AG09319 (cell line): Measurements from ENCODE around the gene SH2B3.
"Not testable (repeated sequence)": the region's sequence is repeated elsewhere in the genome, so short reads cannot be mapped to it uniquely, and the experiment has no call there.

Source experiments
- DNase-seq: peaks from one replicate; pipeline ENCODE4 v3.0.0-alpha.2; 2010; ENCODE audit warnings: low read depth; ENCODE audit errors: extremely low read depth
- TF ChIP-seq, protein P1 (sequence below): IDR thresholded peaks from 2 replicates; pipeline ENCODE4 v1.5.1; 2011; ENCODE audit warnings: low read depth, mild to moderate bottlenecking, inconsistent platforms, low read length, moderate library complexity

SH2B3 gene

DNA sequence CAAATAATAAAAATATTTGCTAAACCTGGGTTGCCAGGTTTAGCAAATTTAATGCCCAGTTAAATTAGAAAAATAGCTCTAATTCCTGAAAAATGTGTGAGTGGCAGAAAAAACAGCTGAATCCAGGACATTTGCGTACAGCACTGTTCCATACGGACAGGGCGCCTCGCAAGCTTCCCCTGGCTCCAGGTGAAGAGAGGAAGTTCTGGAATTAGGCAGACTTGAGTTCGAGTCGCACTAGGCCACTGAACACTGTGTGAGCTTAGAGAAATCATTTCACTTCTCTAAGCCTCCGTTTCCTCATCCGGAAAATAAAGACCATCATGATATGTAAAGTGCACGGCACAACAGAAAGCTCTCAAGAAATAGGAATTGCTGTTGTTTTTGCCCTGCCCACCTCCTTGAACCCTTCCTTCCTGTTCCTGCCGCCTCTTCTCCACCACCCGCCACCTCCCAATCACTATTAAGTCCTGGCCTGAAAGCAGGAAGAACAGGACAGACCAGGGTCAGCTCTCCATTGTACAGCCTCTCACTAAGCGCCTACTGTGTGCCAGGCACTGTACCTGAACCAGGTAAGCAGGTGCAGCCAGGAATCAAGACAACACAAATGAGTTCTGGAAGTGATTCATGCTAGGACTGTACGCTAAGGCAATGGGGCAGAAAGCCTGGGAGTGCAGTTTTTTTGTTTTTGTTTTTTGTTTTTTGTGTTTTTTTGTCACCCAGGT lies 36.1 kb upstream of the SH2B3 start:
- DNase-seq: no peak
- TF ChIP-seq, protein P1, sequence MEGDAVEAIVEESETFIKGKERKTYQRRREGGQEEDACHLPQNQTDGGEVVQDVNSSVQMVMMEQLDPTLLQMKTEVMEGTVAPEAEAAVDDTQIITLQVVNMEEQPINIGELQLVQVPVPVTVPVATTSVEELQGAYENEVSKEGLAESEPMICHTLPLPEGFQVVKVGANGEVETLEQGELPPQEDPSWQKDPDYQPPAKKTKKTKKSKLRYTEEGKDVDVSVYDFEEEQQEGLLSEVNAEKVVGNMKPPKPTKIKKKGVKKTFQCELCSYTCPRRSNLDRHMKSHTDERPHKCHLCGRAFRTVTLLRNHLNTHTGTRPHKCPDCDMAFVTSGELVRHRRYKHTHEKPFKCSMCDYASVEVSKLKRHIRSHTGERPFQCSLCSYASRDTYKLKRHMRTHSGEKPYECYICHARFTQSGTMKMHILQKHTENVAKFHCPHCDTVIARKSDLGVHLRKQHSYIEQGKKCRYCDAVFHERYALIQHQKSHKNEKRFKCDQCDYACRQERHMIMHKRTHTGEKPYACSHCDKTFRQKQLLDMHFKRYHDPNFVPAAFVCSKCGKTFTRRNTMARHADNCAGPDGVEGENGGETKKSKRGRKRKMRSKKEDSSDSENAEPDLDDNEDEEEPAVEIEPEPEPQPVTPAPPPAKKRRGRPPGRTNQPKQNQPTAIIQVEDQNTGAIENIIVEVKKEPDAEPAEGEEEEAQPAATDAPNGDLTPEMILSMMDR: no peak

DNA sequence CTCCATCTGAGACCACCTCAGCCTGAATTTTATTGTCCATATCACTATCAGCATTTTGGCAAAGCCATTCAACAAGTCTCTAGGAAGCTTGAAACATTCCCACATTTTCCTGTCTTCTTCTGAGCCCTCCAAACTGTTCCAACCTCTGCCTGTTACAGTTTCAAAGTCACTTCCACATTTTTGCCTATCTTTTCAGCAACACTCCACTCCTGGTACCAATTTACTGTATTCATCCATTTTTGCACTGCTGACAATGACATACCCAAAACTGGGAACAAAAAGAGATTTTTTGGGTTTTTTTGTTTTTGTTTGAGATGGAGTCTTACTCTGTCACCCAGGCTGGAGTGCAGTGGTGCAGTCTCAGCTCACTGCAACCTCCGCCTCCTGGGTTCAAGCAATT lies 32.5 kb upstream of the SH2B3 start:
- not testable (repeated sequence) for DNase-seq

DNA sequence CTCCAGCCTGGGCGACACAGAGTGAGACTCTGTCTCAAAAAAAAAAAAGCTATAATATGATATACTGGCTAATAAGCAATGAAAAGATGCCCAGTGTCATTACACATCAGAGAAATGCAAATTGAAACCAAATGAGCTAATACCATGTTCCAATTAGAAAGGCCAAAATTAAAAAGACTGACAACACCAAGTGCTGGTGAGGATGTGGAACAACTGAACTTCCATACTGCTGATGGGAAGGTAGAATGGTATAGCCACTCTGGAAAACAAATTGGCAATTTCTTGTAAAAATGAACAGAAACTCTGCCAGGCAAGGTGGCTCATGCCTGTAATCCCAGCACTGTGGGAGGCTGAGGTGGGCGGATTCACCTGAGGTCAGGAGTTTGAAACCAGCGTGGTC lies 28.3 kb upstream of the SH2B3 start:
- DNase-seq: no peak
- TF ChIP-seq, protein P1: no peak

DNA sequence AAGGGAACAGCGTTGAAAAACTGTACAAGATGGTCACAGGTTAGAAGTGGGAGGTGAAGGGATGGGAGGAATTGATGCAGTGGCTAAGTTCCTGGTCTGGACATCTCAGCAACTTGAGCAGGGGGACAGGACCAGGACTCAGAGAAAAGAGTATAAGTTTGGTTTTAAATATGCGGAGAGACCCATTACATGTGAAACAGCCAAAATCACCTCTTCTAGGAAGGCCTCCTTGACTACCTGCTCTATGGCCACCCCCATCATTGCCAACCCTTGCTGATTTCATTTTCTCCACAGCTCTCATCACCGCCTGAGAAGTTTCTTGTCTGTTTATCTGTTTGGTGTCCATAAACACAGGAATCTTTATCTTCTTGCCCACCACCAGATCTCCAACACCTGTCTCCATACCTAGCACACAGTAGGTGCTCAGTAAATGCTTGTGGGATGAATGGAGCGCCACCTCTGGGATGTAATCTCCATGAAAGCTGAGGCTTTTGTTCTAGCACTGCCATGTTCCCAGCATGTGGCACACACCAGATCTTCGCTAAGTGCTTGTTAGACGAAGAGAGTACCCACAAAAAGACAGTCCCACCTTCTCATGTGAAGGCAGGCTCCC lies 25.7 kb upstream of the SH2B3 start:
- TF ChIP-seq, protein P1: no peak
- no peak for DNase-seq

DNA sequence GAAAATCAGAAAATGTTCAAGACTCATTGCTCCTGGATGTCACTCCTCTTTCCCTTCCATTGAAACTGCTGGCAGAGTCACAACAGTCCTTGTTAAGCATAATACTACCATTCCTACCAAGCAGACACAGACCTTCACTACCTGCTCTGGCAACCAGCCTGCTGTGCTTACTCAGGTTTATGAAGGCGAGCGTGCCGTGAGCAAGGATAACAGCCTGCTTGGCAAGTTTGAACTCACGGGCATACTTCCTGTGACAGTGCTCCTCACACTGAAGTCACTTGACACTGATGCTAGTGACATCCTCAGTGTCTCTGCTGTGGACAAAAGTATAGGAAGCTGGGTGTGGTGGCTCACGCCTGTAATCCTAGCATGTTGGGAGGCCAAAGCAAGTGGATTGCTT lies 21.1 kb upstream of the SH2B3 start:
- TF ChIP-seq, protein P1: no peak
- no peak for DNase-seq

DNA sequence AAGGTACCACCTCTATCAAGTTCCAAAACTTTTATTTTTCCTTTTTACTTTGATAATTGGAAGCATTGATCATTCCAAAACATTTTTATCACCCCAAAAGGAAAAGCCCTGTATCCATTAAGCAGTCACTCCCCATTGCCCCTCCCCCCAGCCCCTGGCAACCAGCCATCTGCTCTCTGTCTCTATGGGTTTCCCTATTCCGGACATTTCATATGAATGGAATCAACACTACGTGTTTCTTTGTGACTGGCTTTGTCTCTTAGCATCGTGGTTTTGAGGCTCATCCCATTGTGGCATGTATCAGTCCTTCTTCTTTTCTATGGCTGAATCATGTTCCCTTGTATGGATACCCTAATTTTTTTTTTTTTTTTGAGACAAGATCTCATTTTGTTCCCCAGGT lies 18.8 kb upstream of the SH2B3 start:
- TF ChIP-seq, protein P1: no peak
- no peak for DNase-seq

DNA sequence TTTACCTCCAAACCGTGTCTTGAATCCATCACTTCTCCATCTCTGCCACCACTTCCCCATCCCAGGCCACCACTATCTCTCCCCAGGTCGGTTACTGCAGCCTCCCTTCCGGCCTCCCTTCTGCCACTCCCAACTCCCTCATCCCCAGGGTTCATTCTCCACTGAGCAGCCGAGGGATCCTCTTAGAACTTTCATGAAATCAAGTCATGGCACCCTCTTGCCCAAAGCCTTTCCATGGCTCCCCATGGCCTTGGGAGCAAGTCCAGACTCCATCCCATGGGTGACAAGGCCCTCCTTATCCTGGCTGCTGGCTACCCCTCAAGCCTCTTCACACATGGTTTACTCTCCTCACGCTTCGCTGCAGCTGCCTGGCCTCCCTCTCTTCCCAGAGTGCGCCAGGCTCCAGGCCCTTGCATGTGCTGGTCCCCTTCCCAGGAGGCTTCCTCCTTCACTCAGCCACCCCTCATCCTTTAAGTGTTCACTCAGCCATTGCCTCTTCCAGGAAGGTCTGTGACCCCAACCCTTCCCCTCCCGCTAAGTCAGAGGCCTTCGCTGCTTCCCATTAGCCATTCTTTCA lies 17.9 kb upstream of the SH2B3 start:
- TF ChIP-seq, protein P1: no peak
- DNase-seq: no peak
